ENCODE results near the gene KNDC1. TPM values are rescaled to one million over a fixed set of nuclear protein-coding genes. Genes with fewer than 3 reads are reported as not detected.

Gene KNDC1
- total RNA-seq, 3 donors from 2014 or later, result 0.98 to 2.3 TPM; not detected in 1

GRCh38 chr10:133267293-133267692 is 107.3 kb downstream of the KNDC1 start:
- Histone ChIP-seq H3K4me1 (no peaks in the 10 kb centered on the region), H3K36me3 (no peaks in the 10 kb centered on the region), H3K27ac (no peak overlapping the region), H3K9me3 (no peaks in the 10 kb centered on the region), H3K4me3 (no peak overlapping the region), H3K27me3 (no peaks in the 10 kb centered on the region)
- TF ChIP-seq POLR2AphosphoS5 (IDR thresholded peaks at IDR 0.05) (no peak), POLR2A (IDR thresholded peaks at IDR 0.05) (no peak)
- TF ChIP-seq, protein P1, sequence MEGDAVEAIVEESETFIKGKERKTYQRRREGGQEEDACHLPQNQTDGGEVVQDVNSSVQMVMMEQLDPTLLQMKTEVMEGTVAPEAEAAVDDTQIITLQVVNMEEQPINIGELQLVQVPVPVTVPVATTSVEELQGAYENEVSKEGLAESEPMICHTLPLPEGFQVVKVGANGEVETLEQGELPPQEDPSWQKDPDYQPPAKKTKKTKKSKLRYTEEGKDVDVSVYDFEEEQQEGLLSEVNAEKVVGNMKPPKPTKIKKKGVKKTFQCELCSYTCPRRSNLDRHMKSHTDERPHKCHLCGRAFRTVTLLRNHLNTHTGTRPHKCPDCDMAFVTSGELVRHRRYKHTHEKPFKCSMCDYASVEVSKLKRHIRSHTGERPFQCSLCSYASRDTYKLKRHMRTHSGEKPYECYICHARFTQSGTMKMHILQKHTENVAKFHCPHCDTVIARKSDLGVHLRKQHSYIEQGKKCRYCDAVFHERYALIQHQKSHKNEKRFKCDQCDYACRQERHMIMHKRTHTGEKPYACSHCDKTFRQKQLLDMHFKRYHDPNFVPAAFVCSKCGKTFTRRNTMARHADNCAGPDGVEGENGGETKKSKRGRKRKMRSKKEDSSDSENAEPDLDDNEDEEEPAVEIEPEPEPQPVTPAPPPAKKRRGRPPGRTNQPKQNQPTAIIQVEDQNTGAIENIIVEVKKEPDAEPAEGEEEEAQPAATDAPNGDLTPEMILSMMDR (IDR thresholded peaks at IDR 0.05), result no peak
- intact Hi-C loops (cut with DNase I; ENCODE audit: low total_unique reads), result no loop called here
- DNase-seq (ENCODE audit: low spot score in 2 of 2), result no peak

DNA sequence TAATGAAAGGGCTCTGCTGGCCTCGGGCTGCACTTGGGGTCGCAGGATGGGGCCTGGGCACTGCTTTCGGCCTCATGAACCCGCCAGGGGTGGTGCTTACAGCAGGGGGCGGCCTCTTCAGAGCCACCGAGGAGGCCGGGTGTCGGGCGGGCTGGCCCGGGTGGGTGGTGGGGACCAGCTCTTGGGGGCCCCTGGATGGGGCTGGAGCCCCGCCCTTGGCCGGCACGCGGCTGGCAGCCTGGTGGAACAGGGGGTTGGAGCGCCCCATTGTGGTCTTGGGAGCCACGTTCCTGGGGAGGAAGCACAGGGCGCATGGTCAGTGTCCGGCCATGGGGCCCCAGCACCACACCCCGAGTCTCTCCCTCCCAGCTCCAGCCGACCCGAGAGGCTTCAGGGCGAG is 107.8 kb downstream of the KNDC1 start:
- Histone ChIP-seq H3K9me3 (no peaks in the 10 kb centered on the region), H3K4me1 (no peaks in the 10 kb centered on the region), H3K36me3 (no peaks in the 10 kb centered on the region), H3K27me3 (no peaks in the 10 kb centered on the region), H3K4me3 (no peak overlapping the region), H3K27ac (no peak overlapping the region)
- TF ChIP-seq POLR2AphosphoS5 (IDR thresholded peaks at IDR 0.05), result no peak
- no peak for TF ChIP-seq POLR2A (IDR thresholded peaks at IDR 0.05)
- TF ChIP-seq, protein P1 (IDR thresholded peaks at IDR 0.05), result no peak
- intact Hi-C loops (cut with DNase I; ENCODE audit: low total_unique reads), result no loop called here
- DNase-seq (ENCODE audit: low spot score in 2 of 2), result no peak

DNA sequence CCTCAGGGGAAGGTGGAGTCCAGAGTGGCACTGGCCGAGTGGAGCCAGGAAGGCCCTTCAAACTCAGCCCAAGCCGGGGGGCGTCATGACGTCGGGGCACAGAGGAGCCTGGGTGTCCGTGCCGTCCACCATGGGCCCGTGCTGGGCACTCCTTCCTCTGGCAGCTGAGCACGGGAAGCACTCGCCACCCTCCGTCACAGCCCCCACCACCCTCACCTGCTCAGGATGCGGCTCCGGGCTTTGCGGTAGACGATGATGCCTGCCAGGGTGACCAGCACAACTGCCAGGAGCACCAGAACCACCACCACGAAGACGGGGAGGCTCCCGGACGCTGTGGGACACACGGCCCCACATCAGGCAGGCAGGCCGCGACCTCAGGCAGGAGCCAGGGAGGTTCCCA is 108.5 kb downstream of the KNDC1 start:
- intact Hi-C loops (cut with DNase I; ENCODE audit: low total_unique reads), result no loop called here
- no peaks in the 10 kb centered on the region for H3K36me3 ChIP-seq
- TF ChIP-seq POLR2A (IDR thresholded peaks at IDR 0.05) (no peak), POLR2AphosphoS5 (IDR thresholded peaks at IDR 0.05) (no peak)
- TF ChIP-seq, protein P1 (IDR thresholded peaks at IDR 0.05), result no peak

GRCh38 chr10:133269367-133269766 is 109.3 kb downstream of the KNDC1 start:
- Histone ChIP-seq H3K27ac (no peak overlapping the region), H3K36me3 (no peaks in the 10 kb centered on the region), H3K27me3 (no peaks in the 10 kb centered on the region), H3K4me3 (no peak overlapping the region), H3K9me3 (no peaks in the 10 kb centered on the region), H3K4me1 (no peaks in the 10 kb centered on the region)
- no peak for DNase-seq (ENCODE audit: low spot score in 2 of 2)
- intact Hi-C loops (cut with DNase I; ENCODE audit: low total_unique reads), result no loop called here
- TF ChIP-seq, protein P1 (IDR thresholded peaks at IDR 0.05), result no peak
- TF ChIP-seq POLR2AphosphoS5 (IDR thresholded peaks at IDR 0.05), result no peak

More for the DNA sequence above, 108.5 kb downstream of the KNDC1 start:
- H3K4me3 ChIP-seq, result no peak overlapping the region
- no peak for DNase-seq (ENCODE audit: low spot score in 2 of 2)
- H3K4me1 ChIP-seq, result no peaks in the 10 kb centered on the region
- no peak overlapping the region for H3K27ac ChIP-seq
- H3K27me3 ChIP-seq, result no peaks in the 10 kb centered on the region
- H3K9me3 ChIP-seq, result no peaks in the 10 kb centered on the region

DNA sequence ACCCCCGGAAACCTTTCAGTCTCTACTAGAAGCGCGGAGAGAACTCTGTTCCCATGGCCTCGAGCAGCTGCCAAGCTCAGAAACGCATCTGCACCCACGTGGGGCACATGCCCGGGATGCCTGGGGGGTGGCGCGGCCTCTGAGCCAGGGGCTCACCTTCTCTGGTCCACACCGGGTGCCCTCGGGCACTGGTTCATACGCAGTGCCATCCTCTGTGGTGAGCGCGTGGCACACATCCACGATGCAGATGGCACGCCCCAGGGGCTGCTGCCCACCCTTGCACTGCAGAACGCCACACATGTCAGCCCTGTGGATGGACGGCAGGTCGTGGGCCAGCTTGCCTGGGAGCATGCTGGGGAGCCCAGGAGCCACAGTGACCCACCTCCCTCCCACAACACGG is 110.2 kb downstream of the KNDC1 start:
- TF ChIP-seq POLR2AphosphoS5 (IDR thresholded peaks at IDR 0.05), result no peak
- TF ChIP-seq POLR2A (IDR thresholded peaks at IDR 0.05), result no peak
- TF ChIP-seq, protein P1 (IDR thresholded peaks at IDR 0.05), result no peak
- Histone ChIP-seq H3K4me3 (no peak overlapping the region), H3K9me3 (no peaks in the 10 kb centered on the region), H3K27ac (no peak overlapping the region), H3K4me1 (no peaks in the 10 kb centered on the region), H3K36me3 (no peaks in the 10 kb centered on the region), H3K27me3 (peaks cover 0 to 3% of the 10 kb centered on the region in 2 donors)
- intact Hi-C loops (cut with DNase I; ENCODE audit: low total_unique reads), result no loop called here
- DNase-seq (ENCODE audit: low spot score in 2 of 2), result no peak
